NCI-H345 (cell line): Measurements from ENCODE around the gene ADTRP.

Experiments
- DNase-seq: peaks from one replicate; lab custom pipeline; 2025; lab: John Stamatoyannopoulos, UW

ADTRP gene

GRCh38 chr6:11778648-11779328 is at the start of gene ADTRP:
Gene ADTRP, minus strand, starts transcription at chr6:11778803. Its CDS starts 44 bp downstream, at chr6:11778759.
- no peak for DNase-seq

- no peak for DNase-seq
These were observed 48.2 kb upstream of the ADTRP start for GRCh38 chr6:11826779-11827178.

GRCh38 chr6:11824986-11825385 is 46.4 kb upstream of the ADTRP start:
- DNase-seq = no peak

- no peak for DNase-seq
These were observed 43.7 kb upstream of the ADTRP start for GRCh38 chr6:11822346-11822745.

- no peak for DNase-seq
These were observed 43.2 kb upstream of the ADTRP start for GRCh38 chr6:11821781-11822180.

- no peak for DNase-seq
These were observed 42.2 kb upstream of the ADTRP start for GRCh38 chr6:11820821-11821220.

GRCh38 chr6:11819486-11819885 is 40.9 kb upstream of the ADTRP start:
- no peak for DNase-seq

GRCh38 chr6:11815231-11815630 is 36.6 kb upstream of the ADTRP start:
- no peak for DNase-seq

GRCh38 chr6:11814819-11815218 is 36.2 kb upstream of the ADTRP start:
- no peak for DNase-seq

- no peak for DNase-seq
These were observed 35.5 kb upstream of the ADTRP start for GRCh38 chr6:11814106-11814505.

- no peak for DNase-seq
These were observed 35.0 kb upstream of the ADTRP start for GRCh38 chr6:11813606-11814005.

- DNase-seq = no peak
These were observed 34.3 kb upstream of the ADTRP start for GRCh38 chr6:11812951-11813350.

GRCh38 chr6:11812439-11812838 is 33.8 kb upstream of the ADTRP start:
- no peak for DNase-seq

- no peak for DNase-seq
These were observed 33.2 kb upstream of the ADTRP start for GRCh38 chr6:11811644-11812264.

- no peak for DNase-seq
These were observed 32.4 kb upstream of the ADTRP start for GRCh38 chr6:11810854-11811643.

GRCh38 chr6:11810039-11810541 is 31.5 kb upstream of the ADTRP start:
- no peak for DNase-seq

- no peak for DNase-seq
These were observed 29.5 kb upstream of the ADTRP start for GRCh38 chr6:11808054-11808453.

GRCh38 chr6:11806561-11807317 is 28.1 kb upstream of the ADTRP start:
- DNase-seq = no peak

- DNase-seq = no peak
These were observed 26.9 kb upstream of the ADTRP start for GRCh38 chr6:11805259-11806053.

- no peak for DNase-seq
These were observed 26.1 kb upstream of the ADTRP start for GRCh38 chr6:11804701-11805100.

GRCh38 chr6:11804135-11804534 is 25.5 kb upstream of the ADTRP start:
- DNase-seq = no peak
